HG03565 (cell line): Measurements from ENCODE around the gene HSFX1.
"Not testable (repeated sequence)": the region's sequence is repeated elsewhere in the genome, so short reads cannot be mapped to it uniquely, and the experiment has no call there.

Experiments
- ATAC-seq: cut with Tn5 transposase; IDR thresholded peaks from one replicate; pipeline ENCODE4 v1.9.1; 2021; ENCODE audit warnings: mild to moderate bottlenecking, moderate library complexity; ENCODE audit not compliant: unreplicated experiment

Gene HSFX1

GRCh38 chrX:149773768-149774167 lies at the start of gene HSFX1:
TSS of gene HSFX1 (plus strand) at chrX:149774068. CDS start at chrX:149774682, 614 bp downstream.
- ATAC-seq: not testable (repeated sequence)

- ATAC-seq: not testable (repeated sequence)
Measured at GRCh38 chrX:149727308-149727707, 46.6 kb upstream of the HSFX1 start.

- not testable (repeated sequence) for ATAC-seq
Measured at GRCh38 chrX:149742269-149742668, 31.6 kb upstream of the HSFX1 start.

GRCh38 chrX:149746390-149747007 lies 27.4 kb upstream of the HSFX1 start:
- not testable (repeated sequence) for ATAC-seq

- no peak for ATAC-seq
Measured at GRCh38 chrX:149757206-149758067, 16.4 kb upstream of the HSFX1 start.

- no peak for ATAC-seq
Measured at GRCh38 chrX:149758068-149758714, 15.7 kb upstream of the HSFX1 start.

GRCh38 chrX:149758715-149759078 lies 15.2 kb upstream of the HSFX1 start:
- ATAC-seq: not testable (repeated sequence)

GRCh38 chrX:149759824-149760223 lies 14.0 kb upstream of the HSFX1 start:
- ATAC-seq: no peak

- ATAC-seq: no peak
Measured at GRCh38 chrX:149760965-149761364, 12.9 kb upstream of the HSFX1 start.

- ATAC-seq: not testable (repeated sequence)
Measured at GRCh38 chrX:149761858-149762674, 11.8 kb upstream of the HSFX1 start.

- no peak for ATAC-seq
Measured at GRCh38 chrX:149762696-149763614, 10.9 kb upstream of the HSFX1 start.

- not testable (repeated sequence) for ATAC-seq
Measured at GRCh38 chrX:149770344-149770743, 3.5 kb upstream of the HSFX1 start.

GRCh38 chrX:149773026-149773425 lies 842 bp upstream of the HSFX1 start:
- not testable (repeated sequence) for ATAC-seq

GRCh38 chrX:149777999-149778398 lies 4.1 kb downstream of the HSFX1 start:
- ATAC-seq: not testable (repeated sequence)

GRCh38 chrX:149781727-149782126 lies 7.9 kb downstream of the HSFX1 start, which contains the start of gene MAGEA9:
TSS of gene MAGEA9 (plus strand) at chrX:149781930. CDS start at chrX:149786211, 4,281 bp downstream.
- ATAC-seq: not testable (repeated sequence)

GRCh38 chrX:149795531-149795930 lies 21.7 kb downstream of the HSFX1 start:
- ATAC-seq: peak; percentile 99

GRCh38 chrX:149799095-149799714 lies 25.3 kb downstream of the HSFX1 start:
- ATAC-seq: no peak

- ATAC-seq: no peak
Measured at GRCh38 chrX:149799938-149800337, 26.1 kb downstream of the HSFX1 start.

GRCh38 chrX:149803458-149804062 lies 29.7 kb downstream of the HSFX1 start:
- no peak for ATAC-seq
